Fibroblast of peridontal ligament (primary cell): ENCODE data around the gene UNCX.
A peak's percentile ranks its signal among the peaks of the same experiment; 100 is the strongest.
"Not testable (repeated sequence)": the region's sequence is repeated elsewhere in the genome, so short reads cannot be mapped to it uniquely, and the experiment has no call there.

Experiments
- DNase-seq: peaks from one replicate; pipeline ENCODE4 v3.0.0-alpha.2; 2010; ENCODE audit errors: extremely low read depth

The UNCX gene

DNA sequence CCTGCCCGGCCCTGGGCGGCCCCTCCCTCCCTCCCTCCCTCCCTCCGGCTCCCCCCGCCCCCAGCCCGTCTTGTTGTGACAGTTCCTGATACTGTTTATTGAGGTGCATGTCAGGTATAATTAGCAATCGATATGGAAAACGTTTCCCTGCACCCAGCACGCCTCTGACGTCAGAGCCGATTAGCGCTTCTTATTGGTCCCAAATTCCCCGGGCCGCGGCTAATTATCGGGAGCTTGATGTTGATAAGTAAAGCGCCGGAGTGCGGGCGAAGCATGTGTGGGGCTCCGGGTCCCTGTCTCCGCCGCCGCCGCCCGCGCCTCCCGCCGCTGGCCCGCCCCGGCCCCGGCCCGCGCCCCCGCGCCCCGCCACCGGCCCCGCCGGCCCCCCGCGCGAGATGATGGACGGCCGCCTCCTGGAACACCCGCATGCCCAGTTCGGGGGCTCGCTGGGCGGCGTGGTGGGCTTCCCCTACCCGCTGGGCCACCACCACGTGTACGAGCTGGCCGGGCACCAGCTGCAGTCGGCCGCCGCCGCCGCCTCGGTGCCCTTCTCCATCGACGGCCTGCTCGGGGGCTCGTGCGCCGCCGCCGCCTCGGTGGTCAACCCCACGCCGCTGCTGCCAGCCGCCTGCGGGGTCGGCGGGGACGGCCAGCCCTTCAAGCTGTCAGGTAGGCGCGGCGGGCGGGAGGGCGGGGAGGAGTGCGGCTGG is at the start of gene UNCX:
Gene UNCX (plus strand): TSS at position 250 of the 710 bp plus-strand sequence. CDS start 146 bp downstream, at position 396.
- DNase-seq: no peak

DNA sequence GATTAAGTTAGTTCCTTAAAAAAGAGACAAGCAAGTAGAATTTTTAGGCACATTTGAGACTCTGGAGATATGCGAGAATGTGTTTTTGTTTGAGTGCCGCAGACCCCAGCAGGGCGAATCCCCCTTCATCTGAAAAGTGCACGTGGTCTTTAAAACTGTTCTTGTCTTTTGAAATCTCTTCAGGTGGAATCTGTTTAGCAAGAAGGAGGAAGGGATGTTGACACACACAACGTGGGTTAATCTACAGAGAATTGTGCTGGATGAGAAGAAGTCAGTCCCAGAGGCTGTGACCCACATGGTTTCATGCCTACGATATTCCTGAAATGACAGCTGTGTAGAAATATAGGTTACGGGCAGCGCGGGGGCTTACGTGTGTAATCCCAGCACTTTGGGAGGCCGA is 45.5 kb upstream of the UNCX start:
- DNase-seq: no peak

DNA sequence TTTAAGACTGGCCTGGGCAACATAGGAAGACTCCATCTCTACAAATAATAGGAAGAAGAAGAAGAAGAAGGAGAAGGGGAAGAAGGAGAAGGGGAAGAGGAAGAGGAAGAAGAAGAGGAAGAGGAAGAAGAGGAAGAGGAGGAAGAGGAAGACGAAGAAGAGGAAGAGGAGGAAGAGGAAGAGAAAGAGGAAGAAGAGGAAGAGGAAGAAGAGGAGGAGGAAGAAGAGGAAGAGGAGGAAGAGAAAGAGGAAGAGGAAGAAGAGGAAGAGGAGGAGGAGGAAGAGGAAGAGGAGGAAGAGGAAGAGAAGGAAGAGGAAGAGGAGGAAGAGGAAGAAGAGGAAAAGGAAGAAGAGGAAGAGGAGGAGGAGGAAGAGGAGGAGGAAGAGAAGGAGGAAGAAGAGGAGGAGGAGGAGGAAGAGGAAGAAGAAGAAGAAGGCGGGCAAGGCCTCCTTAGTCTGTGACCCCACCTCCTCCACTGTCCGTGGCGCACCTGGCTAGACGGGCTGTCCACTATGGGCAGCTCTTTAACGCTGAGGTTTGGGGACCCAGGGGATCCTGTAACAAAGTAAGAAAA is 43.9 kb upstream of the UNCX start:
- DNase-seq: no peak

DNA sequence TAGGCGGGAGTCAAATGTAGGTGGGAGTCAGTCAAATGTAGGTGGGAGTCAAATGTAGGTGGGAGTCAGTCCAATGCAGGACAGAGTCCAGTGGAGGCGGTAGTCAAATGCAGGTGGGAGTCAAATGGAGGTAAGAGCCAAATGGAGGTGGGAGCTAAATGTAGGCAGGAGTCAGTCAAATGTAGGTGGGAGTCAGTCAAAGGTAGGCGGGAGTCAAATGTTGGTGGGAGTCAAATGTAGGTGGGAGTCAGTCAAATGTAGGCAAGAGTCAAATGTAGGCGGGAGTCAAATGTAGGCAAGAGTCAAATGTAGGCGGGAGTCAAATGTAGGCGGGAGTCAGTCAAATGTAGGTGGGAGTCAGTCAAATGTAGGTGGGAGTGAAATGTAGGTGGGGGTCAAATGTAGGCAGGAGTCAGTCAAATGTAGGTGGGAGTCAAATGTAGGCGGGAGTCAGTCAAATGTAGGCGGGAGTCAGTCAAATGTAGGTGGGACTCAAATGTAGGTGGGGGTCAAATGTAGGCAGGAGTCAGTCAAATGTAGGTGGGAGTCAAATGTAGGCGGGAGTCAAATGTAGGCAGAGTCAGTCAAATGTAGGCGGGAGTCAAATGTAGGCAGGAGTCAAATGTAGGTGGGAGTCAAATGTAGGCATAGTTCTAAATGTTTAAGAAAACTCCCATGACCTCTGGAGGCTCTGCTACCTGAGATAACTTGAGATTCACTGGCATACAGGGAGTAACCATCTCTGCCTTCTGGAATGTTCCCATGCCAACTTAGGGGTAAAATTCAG is 42.5 kb upstream of the UNCX start:
- no peak for DNase-seq

DNA sequence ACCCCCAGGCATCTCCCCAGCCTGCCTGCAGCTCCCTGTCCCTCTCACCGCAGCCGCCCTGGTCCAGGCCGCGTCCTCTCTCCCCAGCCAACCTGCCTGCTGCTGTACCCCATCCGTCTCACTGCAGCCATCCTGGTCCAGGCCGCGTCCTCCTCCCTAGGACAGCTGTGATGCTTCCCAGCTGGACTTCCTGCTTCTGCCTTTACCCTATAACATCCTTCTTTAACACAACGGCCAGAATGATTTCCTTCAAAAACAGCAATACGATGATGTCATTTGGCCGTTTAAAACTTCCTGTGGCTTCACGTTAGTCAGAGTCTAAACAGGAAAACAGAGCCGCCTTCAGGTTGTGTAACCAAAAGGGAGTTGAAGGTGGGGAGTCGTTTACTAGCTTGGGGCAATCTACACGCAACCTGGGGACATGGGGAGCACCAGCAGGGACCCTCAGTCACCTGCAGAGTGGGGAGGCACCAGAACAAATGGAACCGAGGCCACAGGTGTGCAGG is 40.4 kb upstream of the UNCX start:
- DNase-seq: peak; percentile 50

DNA sequence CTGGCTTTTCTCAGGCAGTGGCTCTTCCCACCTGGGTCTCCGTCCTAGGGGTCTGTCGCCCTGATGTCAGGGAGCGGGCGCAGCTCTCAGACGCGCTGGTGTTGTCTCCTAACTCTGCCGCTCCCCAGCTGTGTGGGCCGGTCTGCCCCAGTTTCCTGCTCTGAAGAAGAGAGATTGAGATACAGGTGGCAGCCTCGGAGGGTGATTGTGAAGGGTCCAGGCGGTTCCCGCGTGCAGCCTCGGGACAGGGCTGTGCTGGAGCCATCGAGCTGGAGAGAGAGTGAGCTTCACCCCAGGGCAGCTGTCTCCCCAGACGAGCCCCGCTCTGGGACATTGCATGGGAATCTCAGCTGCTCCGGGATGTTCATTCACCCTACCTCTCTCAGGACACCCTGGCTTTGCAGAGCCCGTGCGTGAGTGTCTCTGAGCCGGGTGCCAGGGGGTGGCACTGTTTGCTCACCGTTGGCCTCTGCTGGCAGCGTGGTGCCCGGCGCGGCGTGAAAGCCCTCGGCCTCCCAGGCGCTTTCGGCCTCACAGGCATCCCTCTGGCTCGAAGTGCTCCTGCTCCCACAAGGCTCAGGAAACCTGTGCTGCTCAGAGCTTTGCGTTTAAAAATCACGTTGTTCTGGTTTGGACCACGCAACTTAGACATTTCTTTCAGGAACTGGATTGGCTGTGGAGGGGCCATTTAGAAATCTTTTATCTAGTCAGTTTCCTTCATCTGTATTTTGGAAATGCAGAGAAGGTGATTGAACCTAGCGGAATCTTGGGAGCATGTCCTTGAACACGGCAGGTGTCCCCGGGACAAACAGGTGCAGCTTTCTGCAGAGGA is 38.9 kb upstream of the UNCX start:
- DNase-seq: peak; percentile 39

DNA sequence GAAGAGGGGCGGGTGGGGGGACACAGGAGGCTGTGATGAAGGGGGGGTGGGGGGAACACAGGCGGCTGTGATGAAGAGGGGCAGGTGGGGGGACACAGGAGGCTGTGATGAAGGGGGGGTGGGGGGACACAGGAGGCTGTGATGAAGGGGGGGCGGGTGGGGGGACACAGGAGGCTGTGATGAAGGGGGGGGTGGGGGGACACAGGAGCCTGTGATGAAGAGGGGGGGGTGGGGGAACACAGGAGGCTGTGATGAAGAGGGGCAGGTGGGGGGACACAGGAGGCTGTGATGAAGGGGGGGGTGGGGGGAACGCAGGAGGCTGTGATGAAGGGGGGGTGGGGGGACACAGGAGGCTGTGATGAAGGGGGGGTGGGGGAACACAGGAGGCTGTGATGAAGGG is 36.2 kb upstream of the UNCX start:
- DNase-seq: not testable (repeated sequence)

DNA sequence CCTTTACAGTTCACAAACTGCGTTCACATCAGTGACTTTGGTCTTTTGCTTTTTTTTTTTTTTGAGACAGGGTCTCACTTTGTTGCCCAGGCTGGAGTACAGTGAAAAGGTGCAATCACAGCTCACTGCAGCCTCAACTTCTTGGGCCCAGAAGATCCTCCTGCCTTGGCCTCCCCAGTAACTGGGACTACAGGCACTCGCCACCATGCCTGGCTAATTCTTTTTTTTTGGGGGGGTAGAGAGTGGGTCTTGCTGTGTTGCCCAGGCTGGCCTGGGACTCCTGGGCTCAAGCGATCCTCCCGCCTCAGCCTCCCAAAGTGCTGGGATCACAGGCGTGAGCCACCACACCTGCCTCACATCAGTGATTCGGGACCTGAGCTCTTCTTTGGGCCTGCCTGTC is 35.7 kb upstream of the UNCX start:
- DNase-seq: no peak

DNA sequence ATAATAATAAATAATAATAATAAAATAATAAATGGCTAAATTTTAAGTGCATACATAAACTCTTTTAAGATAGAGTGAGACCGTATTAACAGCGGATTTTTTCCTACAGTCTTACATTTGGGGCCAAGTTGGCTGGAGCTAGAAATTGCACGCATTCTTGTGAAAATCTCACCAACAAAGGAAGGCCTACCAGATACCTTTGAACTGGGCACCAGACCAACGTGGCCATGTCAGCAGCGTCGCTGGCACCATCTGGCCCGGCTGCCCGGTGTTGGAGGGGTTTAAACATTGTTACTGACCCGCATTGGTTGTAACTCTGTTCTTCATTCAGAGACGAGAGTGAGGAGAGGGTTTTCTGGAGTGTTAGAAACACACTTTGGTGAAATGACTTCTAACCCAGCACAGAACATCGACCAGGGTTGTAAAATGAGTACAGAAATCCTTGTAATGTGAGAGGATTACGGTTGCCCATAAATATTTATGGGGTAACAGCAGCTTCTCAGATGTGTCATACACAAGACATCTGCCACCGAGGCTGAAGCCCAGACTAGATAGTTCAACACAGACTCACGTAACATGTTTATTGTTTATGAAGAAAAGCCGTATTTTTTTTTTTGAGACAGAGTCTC is 34.6 kb upstream of the UNCX start:
- DNase-seq: peak; percentile 60

DNA sequence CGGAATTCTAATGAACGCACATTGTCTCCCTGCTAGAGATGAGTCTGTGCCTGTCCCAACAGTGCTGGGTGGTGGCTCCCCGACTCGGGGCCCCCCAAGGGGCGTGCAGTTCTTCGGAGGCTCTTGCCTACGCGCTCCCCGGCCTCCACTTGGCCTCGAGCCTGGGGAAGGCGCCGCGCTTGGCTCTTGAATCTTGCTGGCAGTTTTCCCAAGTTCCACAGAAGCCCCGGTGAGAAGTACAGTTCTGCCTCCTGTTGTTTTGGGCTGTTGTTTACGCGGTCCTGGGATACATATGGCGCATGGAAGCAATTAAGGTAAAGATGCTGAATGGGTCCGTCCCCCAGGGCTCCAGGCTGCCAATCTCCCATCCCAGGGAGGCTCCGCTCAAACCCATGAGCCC is 32.6 kb upstream of the UNCX start:
- no peak for DNase-seq

DNA sequence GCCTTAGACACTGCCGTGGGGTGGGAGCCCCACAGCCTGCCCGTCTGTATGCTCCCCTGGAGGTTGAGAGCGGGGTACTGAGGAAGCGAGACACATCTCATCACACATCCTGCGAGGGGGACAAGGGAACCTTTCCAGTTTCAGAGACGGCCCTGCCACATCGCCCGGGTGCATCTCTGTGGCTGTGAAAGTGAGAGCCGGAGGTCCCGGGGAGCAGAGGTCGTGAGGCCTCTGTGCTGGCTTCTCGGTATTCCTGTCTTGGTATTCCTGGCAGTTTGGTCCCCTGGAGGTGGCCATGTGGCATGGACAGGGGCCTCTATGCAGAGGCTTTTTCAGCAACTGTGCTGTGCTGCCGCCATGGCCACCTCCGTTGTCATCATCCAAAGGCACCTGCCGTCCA is 30.8 kb upstream of the UNCX start:
- no peak for DNase-seq

DNA sequence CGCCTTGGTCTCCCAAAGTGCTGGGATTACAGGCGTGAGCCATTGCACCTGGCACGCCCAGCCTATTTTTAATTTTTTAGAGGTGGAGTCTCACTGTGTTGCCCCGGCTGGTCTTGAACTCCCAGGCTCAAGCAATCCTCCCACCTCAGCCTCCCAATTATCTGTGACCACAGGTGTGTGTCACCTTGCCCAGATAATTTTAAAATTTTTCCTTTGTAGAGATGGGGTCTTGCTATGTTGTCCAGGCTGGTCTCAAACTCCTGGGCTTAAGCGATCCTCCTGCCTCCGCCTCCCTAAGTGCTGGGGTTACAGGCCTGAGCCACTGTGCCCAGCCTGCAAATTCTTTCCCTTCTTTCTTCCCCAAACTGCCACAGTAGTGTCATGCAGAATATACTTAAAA is 29.8 kb upstream of the UNCX start:
- DNase-seq: not testable (repeated sequence)

DNA sequence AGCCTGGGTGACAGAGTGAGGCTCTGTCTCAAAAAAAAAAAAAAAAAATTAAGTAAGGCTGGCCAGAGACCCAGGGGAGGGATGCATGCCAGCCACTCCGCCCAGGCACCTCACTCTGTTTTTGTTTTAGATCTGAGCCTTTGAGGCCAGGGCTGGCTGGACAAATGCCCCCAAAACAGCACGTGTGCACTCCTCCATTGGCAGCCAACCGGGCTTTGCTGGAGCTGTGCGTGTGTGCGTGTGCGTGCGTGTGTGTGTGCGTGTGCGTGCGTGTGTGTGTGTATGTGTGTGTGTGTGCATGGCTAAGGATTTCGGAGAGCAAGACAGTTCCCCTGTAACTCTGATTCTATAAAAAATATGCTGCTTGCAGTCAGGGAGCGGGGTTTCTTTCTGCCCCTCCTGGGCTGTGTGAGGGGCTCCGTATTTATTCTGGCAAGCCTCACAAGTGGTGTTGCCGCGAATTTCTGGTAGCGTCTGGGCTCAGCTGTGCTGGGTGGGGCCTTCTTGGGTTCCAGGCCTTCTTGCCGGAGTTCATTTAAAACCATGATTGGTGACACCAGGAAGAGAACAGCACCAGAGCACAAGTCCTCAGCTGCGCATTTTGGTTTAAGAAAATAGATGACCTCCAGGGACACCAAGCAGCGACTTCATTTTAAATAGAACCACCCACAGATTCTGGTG is 28.1 kb upstream of the UNCX start:
- DNase-seq: no peak

DNA sequence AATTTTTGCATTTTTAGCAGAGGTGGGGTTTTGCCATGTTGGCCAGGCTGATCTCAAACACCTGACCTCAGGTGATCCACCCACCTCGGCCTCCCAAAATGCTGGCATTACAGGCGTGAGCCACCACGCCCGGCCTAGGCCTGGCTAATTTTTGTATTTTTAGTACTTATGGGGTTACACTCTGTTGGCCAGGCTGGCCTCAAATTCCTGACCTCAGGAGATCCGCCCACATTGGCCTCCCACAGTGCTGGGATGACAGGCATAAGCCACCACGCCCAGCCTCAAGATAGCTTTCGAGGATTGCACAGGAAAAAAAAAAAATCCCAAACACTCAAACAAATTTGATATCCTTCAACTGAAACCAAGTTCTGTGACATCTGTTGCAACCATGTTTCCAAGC is 26.9 kb upstream of the UNCX start:
- not testable (repeated sequence) for DNase-seq

DNA sequence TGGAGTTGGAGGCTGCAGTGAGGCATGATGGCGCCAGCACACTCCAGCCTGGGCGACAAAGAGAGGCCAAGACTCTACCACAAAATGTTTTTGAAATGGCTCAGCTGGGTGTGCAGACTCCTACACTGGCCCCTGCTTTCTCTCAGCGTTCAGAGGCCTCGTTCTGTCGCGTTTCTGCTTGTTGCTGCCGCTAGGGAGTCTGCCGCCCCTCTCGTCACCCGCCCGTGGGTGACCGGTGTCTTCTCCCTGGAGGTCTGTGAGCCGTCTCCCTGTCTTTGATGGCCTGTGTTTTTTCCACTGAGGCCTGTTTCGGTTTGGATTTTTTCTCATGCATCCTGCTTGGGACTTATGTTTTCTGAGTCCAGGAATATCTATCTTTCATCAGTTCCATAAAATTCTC is 23.6 kb upstream of the UNCX start:
- DNase-seq: no peak

DNA sequence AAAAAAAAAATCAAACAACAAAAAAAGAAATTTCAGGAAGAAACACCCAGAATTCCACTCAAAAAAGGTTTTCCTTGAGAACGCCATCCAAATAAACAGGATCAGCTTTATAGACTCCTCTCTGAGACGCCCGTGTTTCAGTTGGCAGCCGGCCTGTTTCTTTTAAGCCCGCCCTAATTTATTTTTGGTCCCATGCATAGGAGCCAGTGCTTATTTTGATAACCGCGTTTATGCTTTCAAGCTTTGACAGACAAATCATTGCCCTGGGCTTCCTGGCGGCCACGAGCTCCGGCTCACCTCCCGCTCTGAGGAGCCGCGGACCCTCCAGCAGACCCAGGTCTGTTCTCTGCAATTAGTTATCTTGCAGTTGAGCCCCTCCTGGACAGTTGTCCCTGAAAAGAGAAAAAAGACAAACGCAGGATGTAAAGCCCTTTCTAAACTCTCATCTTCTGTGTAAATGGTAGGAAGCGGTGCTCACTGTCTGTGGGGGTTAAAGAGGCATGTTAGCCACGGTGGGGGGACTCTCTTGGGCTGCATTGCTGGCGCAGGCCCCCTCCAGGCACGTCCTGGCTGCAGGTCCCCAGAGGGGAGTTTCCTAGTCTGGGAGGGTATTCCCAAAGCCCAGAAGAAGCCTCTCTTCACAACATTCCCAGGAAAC is 22.2 kb upstream of the UNCX start:
- no peak for DNase-seq

DNA sequence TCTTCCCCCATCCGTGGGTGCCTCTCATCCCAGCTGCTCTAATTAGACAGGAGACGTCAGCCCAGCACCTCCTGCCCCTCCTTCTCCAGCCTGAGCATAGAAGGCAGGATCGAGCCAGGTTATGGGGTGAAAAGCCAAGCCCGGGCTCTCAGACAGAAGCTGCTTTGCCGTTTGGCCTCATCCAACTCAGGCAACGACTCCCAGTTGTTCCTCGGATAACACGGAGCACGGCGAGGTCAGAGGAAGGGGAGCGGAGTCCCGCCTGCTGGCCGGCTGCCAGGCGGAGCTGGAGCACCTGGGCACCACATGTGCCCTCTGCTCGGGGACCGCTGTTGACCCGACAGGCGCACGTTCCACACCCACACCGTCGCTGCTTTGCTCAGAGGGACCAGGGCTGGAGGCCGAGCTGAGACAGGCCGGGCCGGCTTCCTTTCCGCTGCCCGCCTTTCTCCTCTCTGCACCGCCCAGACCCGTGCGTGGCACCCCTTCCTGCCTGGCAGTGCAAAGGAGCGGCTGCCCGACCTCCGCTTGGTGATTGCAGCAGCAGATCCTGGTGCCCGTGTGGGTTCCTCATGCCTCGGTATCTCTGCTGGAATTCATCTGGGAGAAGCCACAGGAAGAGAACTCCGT is 21.6 kb upstream of the UNCX start:
- DNase-seq: no peak

DNA sequence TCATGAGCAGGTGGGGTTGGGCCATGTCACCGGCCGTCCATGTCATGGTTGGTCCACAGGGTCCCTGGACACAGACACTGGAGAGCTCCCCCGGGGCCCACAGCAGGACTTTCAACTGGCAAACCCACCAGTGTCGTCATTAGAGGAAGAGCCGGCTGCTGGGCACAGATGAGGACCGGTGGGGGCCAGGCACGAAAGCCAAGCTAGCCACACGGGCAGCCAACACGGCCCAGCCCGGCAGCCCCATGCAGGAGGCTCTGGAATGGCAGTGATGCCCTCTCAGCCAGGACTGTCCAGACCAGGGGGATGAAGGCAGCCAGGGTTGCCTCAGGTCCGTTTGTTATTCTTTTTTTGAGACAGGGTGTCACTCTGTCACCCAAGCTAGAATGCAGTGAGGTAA is 21.1 kb upstream of the UNCX start:
- DNase-seq: no peak

DNA sequence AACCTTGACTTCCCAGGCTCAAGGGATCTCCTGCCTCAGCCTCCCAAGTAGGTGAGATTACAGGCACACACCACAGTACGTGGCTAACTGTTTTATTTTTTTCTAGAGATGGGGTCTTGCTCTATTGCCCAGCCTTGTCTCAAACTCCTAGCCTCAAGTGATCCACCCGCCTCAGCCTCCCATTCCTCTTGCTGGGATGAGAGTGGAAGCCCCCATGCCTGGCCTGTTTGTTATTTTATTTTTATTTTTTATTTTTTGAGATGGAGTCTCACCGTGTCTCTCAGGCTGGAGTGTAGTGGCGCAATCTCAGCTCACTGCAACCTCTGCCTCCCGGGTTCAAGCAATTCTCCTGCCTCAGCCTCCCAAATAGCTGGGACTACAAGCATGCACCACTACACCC is 20.6 kb upstream of the UNCX start:
- DNase-seq: not testable (repeated sequence)

DNA sequence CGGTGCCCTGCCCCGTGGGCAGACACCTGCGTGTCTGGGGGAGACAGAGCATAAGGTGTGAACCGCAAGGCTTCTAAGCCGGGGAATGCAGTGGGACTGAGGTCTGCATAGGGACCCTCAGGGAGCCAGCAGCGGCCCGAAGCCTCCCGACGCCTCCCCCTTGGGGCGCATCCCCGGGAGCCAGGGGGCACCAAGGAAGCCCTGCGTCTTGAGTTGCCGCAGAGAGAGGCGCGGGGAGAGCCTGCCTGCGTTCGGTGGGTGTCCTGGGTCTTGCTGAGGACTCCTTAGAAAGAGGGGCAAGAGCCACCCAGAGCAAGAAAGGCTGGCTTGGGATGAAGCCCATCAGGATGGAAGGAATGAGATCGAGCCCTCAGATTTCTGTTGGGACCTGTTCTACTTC is 18.2 kb upstream of the UNCX start:
- no peak for DNase-seq
